GM12878 (cell line): ENCODE measurements around the gene CAMK4. TPM values are rescaled to one million over a fixed set of nuclear protein-coding genes. Genes with fewer than 3 reads are reported as not detected.
A peak's percentile ranks its signal among the peaks of the same experiment; 100 is the strongest.

Experiments used
- BACH1 ChIP-seq: fragments of 450-650 bp; IDR thresholded peaks from 2 replicates; pipeline ENCODE4 v1.6.1; 2017; ENCODE audit warnings: mild to moderate bottlenecking, borderline replicate concordance
- BCL3 ChIP-seq: IDR thresholded peaks from 2 replicates; pipeline ENCODE4 v1.6.1; 2011; ENCODE audit warnings: borderline replicate concordance, low read depth, mild to moderate bottlenecking, moderate library complexity, low read length; ENCODE audit not compliant: insufficient read depth, poor library complexity, severe bottlenecking
- CBX5 ChIP-seq: sonication (generic); IDR thresholded peaks from 2 replicates; pipeline ENCODE4 v1.6.1; 2016; ENCODE audit warnings: low read depth, moderate library complexity, mild to moderate bottlenecking, inconsistent platforms
- CTCF ChIP-seq, 3 experiments: IDR thresholded peaks in 2 of 3; conservative IDR thresholded peaks in 1 of 3; 2 replicates each; pipeline ENCODE4 v1.5.1; 2011; ENCODE audit warnings: low read depth in 3 of 3, low read length in 3 of 3, mild to moderate bottlenecking in 3 of 3, control low read depth in 2 of 3, moderate library complexity in 2 of 3, inconsistent platforms in 1 of 3, mixed read lengths in 1 of 3; ENCODE audit not compliant: control insufficient read depth in 2 of 3, insufficient read depth in 1 of 3; ENCODE audit errors: extremely low read depth in 1 of 3
- CUX1 ChIP-seq: IDR thresholded peaks from 2 replicates; pipeline ENCODE4 v1.6.1; 2012; ENCODE audit warnings: improper control_type of control experiment, low read depth, low read length; ENCODE audit not compliant: insufficient replicate concordance
- ETV6 ChIP-seq, 2 experiments: fragments of 450-650 bp in 1 of 2; IDR thresholded peaks in 1 of 2; conservative IDR thresholded peaks in 1 of 2; 2 replicates each; pipeline ENCODE4 v1.6.1; 2014; ENCODE audit warnings: antibody characterized with exemption in 1 of 2, borderline replicate concordance in 1 of 2, low read depth in 1 of 2, mild to moderate bottlenecking in 1 of 2, moderate library complexity in 1 of 2
- HDAC2 ChIP-seq: fragments of 200-600 bp; sonication (generic); IDR thresholded peaks from 2 replicates; pipeline ENCODE4 v1.6.1; 2017
- HDAC6 ChIP-seq: fragments of 200-600 bp; sonication (generic); IDR thresholded peaks from one replicate; pipeline ENCODE4 v1.8.0; 2017; ENCODE audit warnings: antibody characterized with exemption; ENCODE audit not compliant: unreplicated experiment
- IKZF2 ChIP-seq, 2 experiments: fragments of 450-650 bp; IDR thresholded peaks; 2 replicates each; pipeline ENCODE4 v1.6.1; 2017; ENCODE audit warnings: mild to moderate bottlenecking in 2 of 2, moderate library complexity in 2 of 2
- IRF3 ChIP-seq: fragments of 450-650 bp; IDR thresholded peaks from 2 replicates; pipeline ENCODE4 v1.6.1; 2014; ENCODE audit warnings: mild to moderate bottlenecking
- IRF4 ChIP-seq: IDR thresholded peaks from 2 replicates; pipeline ENCODE4 v1.6.1; 2011; ENCODE audit warnings: low read depth, low read length
- IRF5 ChIP-seq: fragments of 450-650 bp; IDR thresholded peaks from 2 replicates; pipeline ENCODE4 v1.6.1; 2017; ENCODE audit warnings: borderline replicate concordance
- NBN ChIP-seq: fragments of 450-650 bp; IDR thresholded peaks from 2 replicates; pipeline ENCODE4 v1.6.1; 2016
- POLR2A ChIP-seq: IDR thresholded peaks from 2 replicates; pipeline ENCODE4 v1.6.1; 2011; ENCODE audit warnings: low read depth, mild to moderate bottlenecking, low read length
- RB1 ChIP-seq: fragments of 450-650 bp; formaldehyde crosslinking; IDR thresholded peaks from 2 replicates; pipeline ENCODE4 v1.6.1; 2017; ENCODE audit warnings: mild to moderate bottlenecking, borderline replicate concordance
- polyA plus RNA-seq, 11 experiments: library from polyadenylated mRNA; depleted of rRNA in 4 of 11; unstranded in 6 of 11; stranded (reverse) in 5 of 11; fragments of >200 nt; fragmentation: Nextera tagmentation in 4 of 11; fragmentation: Illumina TruSeq in 1 of 11; extraction: Ambion mirVana in 4 of 11; extraction: Trizol in 1 of 11; gene quantifications; 1 replicate in 1 of 11; 2 replicates in 10 of 11; pipeline versions ENCODE4 v1.2.1 to v1.2.3, GENCODE V29; 2011 to 2016; ENCODE audit warnings: inconsistent platforms in 2 of 11, missing spikeins in 2 of 11, low read depth in 1 of 11
- total RNA-seq, 4 experiments: library from RNA; depleted of rRNA in 3 of 4; stranded (reverse); fragments of >200 nt in 3 of 4; fragmentation: Illumina TruSeq in 1 of 4; extraction: Trizol in 1 of 4; gene quantifications; 2 replicates each; pipeline versions ENCODE4 v1.2.1 to v1.2.3, GENCODE V29; 2013 to 2021
- TF ChIP-seq, protein P1 (sequence below): fragments of 450-650 bp; IDR thresholded peaks from 2 replicates; pipeline ENCODE4 v1.6.1; 2017; ENCODE audit warnings: antibody characterized with exemption, mild to moderate bottlenecking, moderate library complexity

CAMK4 gene
- total and polyA plus RNA-seq, 10 of the 15 experiments (the other 5 are each of a cell fraction or from before 2014, with no cell fraction given), result 13.3 to 51.9 (median 35.3) TPM

GRCh38 chr5:111530298-111530740 lies 306.1 kb downstream of the CAMK4 start (continued):
- TF ChIP-seq, protein P1, sequence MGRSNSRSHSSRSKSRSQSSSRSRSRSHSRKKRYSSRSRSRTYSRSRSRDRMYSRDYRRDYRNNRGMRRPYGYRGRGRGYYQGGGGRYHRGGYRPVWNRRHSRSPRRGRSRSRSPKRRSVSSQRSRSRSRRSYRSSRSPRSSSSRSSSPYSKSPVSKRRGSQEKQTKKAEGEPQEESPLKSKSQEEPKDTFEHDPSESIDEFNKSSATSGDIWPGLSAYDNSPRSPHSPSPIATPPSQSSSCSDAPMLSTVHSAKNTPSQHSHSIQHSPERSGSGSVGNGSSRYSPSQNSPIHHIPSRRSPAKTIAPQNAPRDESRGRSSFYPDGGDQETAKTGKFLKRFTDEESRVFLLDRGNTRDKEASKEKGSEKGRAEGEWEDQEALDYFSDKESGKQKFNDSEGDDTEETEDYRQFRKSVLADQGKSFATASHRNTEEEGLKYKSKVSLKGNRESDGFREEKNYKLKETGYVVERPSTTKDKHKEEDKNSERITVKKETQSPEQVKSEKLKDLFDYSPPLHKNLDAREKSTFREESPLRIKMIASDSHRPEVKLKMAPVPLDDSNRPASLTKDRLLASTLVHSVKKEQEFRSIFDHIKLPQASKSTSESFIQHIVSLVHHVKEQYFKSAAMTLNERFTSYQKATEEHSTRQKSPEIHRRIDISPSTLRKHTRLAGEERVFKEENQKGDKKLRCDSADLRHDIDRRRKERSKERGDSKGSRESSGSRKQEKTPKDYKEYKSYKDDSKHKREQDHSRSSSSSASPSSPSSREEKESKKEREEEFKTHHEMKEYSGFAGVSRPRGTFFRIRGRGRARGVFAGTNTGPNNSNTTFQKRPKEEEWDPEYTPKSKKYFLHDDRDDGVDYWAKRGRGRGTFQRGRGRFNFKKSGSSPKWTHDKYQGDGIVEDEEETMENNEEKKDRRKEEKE, result no peak
- TF ChIP-seq CUX1, result no peak
- TF ChIP-seq IRF4, result no peak
- no peak for TF ChIP-seq BACH1
- TF ChIP-seq IRF3, result no peak
- no peak for TF ChIP-seq ETV6 (conservative IDR thresholded peaks at IDR 0.05 in 1 of 2, IDR thresholded peaks at IDR 0.05 in 1 of 2; ENCODE audit: borderline replicate concordance in 1 of 2, low read depth in 1 of 2)
- peak; percentile 39; the same call in 1 of the 2 replicates for TF ChIP-seq POLR2A
- TF ChIP-seq CBX5, result 0 out of 2 replicates have a peak, but pooled peaks have one; percentile 42
- peak; percentile 37; the same call in 1 of the 2 replicates for TF ChIP-seq NBN
- no peak for TF ChIP-seq BCL3
- no peak for TF ChIP-seq HDAC6
- peak; percentile 20 to 65; a peak in 3 of 4 replicates for TF ChIP-seq IKZF2 (IDR thresholded peaks at IDR 0.05)
- no peak for TF ChIP-seq HDAC2
- TF ChIP-seq RB1, result no peak
- no peak for TF ChIP-seq IRF5
- TF ChIP-seq CTCF (IDR thresholded peaks at IDR 0.05 in 2 of 3, conservative IDR thresholded peaks at IDR 0.05 in 1 of 3; ENCODE audit: control insufficient read depth in 2 of 3, extremely low read depth in 1 of 3, insufficient read depth in 1 of 3, low read depth in 3 of 3, low read length in 3 of 3), result no peak
